ENCODE data around the gene DARS2.
"Not testable (repeated sequence)": the region's sequence is repeated elsewhere in the genome, so short reads cannot be mapped to it uniquely, and the experiment has no call there.

The DARS2 gene

DNA sequence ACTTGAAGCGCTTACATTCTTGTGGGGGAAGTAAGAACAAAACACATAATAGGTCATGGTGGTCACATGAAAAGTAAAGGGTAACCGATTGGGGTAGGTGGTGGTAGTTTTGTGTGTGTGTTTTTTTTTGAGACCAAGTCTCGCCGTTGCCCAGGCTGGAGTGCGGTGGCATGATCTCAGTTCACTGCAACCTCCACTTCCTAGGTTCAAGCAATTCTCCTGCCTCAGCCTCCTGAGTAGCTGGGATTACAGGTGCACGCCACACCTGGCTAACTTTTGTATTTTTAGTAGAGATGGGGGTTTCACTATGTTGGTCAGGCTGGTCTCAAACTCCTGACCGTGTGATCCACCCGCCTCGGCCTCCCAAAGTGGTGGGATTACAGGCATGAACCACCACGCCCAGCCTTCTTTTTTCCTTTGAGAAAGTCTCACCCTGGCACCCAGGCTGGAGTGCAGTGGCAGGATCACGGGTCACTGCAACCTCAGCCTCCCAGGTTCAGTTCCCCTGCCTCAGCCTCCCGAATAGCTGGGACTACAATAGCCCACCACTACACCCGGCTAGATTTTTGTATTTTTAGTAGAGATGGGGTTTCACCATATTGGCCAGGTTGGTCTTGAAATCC is 37.8 kb downstream of the DARS2 start:
- peak; percentile 25 for DNase-seq (ENCODE audit: low read depth)

DNA sequence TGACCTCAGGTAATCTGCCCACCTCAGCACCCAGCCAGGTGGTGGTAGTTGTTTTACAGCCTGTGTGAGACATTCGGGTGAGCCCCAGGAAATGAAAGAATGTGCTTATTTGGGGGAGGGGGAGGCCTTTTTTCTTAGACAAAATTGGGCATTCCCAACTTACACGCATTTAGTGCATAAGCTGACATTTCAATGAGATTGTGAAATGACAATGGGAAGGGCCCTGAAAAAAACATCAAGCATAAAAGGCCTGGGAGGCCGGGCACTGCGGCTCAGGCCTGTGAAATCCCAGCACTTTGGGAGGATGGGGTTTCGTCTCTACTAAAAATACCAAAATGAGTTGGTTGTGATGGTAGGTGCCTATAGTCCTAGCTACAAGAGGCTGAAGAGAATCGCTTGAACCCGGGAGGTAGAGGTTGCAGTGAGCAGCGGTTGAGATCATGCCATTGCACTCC is 38.3 kb downstream of the DARS2 start:
- no peak for DNase-seq (ENCODE audit: low read depth)

DNA sequence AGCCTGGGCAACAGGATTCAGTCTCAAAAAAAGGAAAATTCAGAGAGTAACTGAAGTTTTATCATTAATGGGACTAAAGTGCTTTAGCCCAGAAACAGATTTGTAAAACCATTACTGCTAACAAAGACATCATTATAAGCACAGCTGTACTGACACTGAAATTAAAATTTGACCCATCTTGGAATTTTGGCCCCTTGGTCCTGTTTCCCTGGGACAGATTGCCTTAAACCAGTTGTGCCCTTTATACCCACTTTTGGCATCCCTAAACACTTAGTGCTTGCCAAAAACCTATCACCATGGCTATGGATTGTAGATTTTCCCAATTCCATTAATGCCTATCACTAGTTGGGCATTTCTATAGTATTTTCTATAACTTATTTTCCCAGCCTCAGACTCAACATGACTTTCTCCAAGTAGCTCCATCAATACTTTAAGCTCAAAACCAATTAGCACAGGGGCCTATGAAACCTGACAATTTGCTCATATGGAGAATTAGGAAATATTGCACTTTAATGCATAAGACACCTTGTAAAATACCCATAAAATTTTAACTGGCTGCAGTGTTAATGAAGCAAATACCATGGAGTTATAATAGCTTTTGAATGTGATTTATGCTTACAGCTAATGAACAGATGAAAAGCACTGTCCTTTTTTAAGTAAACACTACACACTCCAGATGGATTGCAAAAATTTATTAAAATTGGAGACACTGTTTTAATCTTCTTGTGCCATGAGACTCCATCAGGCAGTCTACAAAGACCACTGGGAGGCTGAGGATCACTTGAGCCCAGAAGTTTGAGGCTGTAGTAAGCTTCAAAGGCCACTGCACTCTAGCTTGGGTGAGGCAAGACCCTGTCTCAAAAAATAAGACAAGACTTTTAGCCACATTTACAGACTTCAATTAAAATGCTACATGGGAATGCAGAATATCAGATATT is 39.0 kb downstream of the DARS2 start:
- no peak for DNase-seq (ENCODE audit: low read depth)

DNA sequence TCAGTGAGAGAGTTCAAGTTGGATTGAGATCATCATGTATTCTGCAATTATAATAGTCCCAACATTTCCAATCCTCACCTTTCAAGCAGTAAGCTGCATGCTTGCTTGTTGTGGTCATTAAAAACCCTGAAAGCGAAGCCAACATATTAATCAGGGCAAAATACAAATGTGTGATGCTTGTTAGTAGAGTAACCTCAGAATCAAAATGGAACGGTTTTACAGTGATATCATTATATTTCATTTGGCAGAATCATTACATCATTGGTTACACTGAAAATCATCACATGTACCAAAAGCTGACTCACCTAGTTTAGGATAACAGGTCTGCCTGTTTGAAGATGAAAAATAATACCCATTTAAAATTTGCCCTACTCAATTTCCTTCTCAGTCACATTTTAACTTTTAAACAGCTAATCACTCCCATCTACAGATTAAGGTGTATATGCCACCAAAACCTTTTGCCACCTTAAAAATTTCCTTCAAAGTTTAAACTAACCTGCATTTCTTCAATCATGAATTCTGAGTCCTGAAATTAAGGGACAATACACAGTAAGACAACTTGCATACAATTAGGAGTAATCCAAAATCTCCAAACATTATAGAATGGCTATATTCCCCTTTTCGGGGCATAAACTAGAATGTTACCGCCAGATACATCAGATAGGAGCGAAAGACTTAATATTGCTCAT is 39.9 kb downstream of the DARS2 start:
- DNase-seq (ENCODE audit: low read depth), result no peak

DNA sequence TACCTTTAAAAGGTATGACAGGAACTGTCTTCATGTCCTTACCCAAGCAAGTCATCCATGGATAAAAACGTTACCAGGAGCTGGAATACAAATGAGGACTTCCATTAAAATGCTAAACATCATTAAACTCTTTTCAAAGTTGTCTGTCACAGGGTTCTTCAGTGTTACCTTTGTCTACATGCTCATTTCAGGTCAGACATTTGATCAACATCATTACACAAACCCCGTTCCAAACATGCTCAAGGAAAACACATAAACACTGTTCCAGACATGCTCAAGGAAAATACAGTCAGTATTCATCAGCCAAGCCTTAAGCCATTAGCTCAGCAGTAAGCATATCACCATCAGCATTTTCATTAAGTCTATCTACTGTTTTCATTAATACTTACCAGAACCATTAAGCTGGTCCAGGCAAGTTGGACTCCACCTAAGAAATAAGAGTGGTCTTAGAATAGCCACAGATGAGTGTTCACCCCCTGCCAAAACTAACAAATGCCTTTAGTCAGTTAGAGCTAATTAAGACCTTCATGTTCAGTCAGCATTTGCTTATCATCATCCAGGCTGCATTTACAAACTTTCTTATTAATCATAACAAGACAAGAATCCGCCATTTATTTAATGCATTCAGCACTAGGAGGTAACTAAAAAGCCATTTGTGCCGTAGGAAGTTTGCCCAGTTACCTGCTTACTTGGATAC is 41.1 kb downstream of the DARS2 start:
- DNase-seq (ENCODE audit: low read depth), result no peak

DNA sequence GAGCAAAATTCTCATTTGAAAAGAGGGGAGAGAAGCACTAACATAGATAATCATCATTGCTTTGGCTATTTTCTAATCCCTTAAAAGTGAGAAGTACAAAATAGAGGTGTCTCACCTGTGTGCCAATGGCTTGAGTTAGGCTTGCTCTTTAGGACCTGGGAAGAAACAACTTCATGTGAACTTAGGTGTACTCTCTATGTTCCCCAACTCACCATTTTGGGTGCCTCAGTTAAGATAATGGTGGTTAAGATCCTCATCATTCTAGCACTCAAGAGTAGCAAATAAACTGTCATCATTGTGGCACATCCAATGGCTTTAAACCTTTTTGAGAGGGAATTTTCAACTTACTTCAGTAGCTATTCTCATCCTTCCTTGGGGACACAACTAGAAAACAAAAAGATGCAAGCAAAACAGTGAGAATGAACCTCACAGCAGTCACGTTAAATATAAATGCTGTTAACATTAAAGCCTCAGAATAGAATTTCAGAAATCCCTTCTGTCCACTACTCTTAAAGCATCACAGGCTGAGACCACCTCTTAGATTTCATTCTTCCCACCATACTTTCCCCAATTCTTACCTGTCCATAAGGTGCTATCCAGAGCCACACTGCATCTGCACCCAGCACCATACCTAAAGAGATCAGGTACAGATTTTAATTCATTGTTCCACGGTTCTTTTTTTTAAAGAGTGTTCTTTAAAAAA is 42.1 kb downstream of the DARS2 start:
- DNase-seq (ENCODE audit: low read depth), result no peak

DNA sequence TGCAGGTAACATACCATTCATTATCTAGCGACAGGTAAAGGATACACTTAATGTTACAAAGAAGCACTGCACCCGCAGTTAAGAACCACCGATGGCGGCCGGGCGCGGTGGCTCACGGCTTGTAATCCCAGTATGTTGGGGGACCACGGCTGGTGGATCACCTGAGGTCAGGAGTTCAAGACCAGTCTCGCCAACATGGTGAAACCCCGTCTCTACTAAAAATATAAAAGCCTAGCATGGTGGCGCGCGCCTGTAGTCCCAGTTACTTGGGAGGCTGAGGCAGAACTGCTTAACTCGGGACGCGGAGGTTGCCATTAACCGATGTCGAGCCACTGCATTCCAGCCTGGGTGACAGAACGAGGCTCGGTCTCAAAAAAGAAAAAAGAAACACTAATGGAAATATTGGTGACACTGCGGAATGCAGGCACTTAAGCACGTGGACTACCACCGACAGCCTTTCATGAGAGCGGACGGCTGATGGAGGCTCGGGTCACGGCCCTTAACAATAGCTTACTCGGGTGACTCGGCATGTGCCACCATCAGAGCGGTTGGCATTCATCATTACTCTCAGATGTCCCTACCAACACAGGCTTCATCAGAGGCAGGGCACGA is 42.8 kb downstream of the DARS2 start:
- DNase-seq (ENCODE audit: low read depth), result no peak

DNA sequence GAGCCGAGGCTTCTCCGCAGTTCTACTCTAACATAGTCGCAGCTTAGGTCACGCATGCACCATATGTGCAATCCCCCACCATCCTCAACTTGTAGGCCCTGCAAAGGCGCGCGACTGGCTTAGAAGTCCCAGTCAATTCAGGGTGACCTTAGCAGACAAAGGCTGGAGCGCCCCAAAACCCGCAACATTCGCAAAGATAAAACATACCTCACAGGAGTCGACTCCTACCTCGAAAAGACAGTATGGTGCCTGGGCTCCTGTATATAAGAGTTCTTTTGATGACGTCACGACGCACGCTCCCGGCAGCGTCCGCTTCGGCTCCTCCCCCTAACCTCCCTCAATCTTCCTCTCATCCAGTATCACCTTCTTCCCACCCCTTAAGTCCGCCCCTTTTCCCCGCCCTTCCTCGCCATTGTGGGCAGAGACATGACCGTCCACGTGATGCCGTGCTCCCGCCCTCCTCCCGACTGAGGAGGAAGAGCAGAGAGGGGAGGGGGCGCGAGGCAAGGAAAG is 43.3 kb downstream of the DARS2 start, which contains the start of gene GAS5:
Gene GAS5 (minus strand): TSS at position 237 of the 513 bp plus-strand sequence.
- peak; percentile 98 for DNase-seq (ENCODE audit: low read depth)

DNA sequence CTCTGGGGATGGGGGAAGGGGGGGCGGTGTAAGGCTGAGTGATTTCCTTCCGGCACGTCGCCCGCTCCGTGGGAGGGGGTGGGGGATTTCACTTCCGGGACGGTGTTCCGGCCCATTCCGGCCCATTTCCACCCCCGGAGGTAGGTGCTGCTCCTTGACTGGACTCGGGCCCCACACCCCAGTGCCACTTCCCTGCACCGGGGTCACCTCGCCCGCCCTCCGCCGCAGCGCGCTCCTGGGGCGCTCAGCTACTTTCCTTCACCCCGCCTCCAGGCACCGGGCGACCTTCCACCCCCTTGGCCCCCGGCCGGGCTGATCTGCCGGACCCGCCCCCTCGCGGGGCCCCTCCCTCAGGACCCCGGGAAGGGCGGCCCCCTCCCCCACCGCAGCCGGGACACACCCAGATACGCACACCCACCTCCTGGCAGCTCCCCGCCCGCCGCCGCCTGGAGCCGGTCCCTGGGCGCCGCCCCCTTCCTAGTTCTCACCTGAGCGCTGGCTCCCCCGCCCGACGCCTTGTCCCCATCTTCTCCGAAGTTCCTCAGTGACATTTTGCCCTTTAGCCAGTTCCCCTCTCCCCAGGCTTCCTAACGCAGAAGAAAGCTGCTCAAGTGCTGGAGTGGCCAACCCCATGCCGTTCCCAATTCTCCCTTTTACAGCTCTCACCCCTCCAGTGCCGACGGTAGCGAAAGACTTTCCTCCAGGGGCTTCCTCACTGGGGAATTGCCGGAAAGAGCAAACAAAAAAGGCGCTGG is 44.0 kb downstream of the DARS2 start, which contains the start of gene ZBTB37:
Gene ZBTB37 (plus strand): TSS at position 115 of the 755 bp plus-strand sequence. CDS start 1,846 bp downstream, outside the sequence.
- DNase-seq (ENCODE audit: low read depth), result peak; percentile 86

DNA sequence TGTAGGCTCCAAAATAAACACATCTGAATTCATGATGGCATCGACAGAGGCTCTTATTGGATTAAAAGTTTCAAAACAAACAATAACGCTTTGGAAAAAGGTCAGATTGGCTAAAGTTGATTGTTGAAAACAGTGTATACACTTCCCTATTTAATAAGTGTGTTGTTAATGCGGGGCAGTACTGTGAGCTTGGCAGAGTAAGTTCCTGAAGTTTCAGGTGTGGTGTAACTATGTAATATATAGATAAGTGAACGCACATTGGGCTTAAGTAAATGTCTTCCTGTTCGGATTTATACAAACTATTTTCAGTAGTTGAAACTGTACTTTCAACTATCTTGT is 44.5 kb downstream of the DARS2 start:
- no peak for DNase-seq (ENCODE audit: low read depth)

DNA sequence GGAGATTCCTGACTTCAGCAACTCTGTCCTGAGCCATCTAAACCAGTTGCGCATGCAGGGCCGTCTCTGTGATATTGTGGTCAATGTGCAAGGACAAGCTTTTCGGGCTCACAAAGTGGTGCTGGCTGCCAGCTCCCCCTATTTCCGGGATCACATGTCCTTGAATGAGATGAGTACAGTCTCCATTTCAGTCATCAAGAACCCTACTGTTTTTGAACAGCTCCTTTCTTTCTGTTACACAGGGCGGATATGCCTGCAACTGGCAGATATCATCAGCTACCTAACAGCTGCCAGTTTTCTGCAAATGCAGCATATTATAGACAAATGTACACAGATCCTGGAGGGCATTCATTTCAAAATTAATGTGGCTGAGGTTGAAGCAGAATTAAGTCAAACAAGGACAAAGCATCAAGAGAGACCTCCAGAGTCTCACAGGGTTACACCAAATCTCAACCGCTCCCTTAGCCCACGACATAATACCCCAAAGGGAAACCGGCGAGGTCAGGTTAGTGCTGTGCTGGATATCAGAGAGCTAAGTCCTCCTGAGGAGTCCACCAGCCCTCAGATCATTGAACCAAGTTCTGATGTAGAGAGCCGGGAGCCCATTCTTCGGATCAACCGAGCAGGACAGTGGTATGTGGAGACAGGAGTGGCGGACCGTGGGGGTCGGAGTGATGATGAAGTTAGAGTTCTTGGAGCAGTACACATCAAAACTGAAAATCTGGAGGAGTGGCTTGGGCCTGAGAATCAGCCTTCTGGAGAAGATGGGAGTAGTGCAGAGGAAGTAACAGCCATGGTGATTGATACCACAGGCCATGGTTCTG is 46.0 kb downstream of the DARS2 start:
- DNase-seq (ENCODE audit: low read depth), result no peak

DNA sequence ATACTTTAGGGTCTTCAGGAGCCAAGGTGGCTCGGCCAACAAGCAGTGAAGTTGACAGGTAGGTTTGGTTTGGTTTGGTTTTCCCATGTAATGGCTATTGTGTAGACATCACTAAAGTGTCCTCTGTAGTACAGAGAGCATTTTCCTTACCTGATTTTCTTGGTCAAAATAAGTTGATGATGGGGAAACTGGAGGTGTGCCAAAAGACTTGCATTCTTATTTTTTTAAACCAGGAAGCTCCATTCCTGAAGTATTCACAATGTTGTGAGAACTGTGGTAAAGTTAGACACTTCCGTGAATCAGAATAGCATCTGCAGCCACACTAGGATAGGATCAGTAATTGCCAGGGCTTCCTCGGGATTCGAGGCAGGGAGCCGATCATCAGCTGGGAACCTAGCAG is 46.6 kb downstream of the DARS2 start:
- no peak for DNase-seq (ENCODE audit: low read depth)

DNA sequence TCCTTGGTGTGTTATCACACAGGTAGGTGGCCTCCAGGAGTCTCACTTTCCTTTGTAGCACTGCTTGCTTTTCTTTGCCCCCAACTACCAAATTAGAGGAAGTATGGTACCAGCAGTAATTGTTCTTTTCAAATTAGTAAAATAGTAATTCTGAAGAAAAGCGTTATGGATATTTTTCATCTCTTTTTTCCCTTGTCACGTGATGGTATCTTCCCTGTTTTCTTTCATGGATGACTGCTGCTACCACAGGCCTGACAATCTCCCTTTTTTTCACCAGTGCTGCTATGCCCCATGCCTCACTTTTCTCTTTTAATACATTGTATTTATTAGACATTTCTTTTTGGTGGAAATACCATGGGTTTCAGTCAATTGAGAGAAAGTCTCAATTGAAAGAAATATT is 47.0 kb downstream of the DARS2 start:
- no peak for DNase-seq (ENCODE audit: low read depth)

DNA sequence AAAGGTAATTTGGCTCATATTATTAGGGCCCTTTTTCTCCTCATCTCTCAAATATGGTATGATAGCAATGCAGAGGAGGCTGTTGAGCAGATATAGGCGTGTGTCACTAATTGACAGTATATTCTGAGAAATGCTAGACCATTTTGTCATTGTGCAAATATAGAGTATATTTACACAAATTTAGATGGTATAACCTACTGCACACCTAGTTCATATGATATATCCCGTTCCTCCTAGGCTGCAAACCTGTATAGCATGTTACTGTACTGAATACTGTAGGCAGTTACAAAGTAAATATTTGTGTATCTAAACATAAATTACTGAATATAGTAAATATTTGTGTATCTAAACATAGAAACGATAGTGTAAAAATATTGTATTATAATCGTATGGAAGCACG is 52.3 kb downstream of the DARS2 start:
- DNase-seq (ENCODE audit: low read depth), result no peak

DNA sequence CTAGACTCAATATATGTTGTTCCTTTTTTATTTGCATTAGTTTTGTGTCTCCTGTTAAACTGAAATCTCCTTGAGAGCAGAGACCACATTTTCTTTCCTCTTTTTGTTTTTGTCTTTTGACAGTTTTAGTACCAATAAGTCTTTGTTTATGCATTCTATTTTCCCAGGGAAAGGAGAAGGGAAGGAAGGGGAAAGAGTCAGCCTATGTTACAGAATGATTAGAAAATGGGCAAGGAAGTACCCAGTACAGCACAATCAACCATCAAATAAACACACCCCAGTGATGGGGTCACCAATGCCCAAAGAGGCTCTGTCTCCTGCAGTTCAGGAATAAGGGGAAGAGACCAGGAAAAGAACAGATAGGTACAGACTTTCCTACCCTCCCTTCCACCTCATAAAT is 53.8 kb downstream of the DARS2 start:
- DNase-seq (ENCODE audit: low read depth), result no peak

DNA sequence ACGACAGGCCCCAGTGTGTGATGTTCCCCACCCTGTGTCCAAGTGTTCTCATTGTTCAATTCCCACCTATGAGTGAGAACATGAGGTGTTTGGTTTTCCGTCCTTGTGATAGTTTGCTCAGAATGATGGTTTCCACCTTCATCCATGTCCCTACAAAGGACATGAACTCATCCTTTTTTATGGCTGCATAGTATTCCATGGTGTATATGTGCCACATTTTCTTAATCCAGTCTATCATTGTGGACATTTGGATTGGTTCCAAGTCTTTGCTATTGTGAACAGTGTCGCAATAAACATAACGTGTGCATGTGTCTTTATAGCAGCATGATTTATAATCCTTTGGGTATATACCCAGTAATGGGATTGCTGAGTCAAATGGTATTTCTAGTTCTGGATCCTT is 56.6 kb downstream of the DARS2 start:
- not testable (repeated sequence) for DNase-seq (ENCODE audit: low read depth)

DNA sequence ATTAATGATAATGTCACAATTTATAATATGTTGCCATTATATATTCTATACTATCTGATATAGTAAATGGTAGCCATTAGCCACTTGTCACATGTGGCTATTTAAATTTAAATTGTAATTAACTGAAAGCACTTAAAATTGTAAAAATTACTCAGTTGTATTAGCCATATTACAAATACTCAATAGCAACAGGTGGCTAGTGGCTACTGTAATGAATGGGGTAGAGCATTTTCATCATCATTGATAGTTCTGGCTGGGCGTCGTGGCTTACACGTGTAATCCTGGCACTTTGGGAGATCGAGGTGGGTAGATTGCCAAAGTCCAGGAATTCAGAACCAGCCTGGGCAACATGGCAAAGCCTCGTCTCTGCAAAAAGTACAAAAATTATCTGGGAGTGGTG is 60.2 kb downstream of the DARS2 start:
- DNase-seq (ENCODE audit: low read depth), result no peak

DNA sequence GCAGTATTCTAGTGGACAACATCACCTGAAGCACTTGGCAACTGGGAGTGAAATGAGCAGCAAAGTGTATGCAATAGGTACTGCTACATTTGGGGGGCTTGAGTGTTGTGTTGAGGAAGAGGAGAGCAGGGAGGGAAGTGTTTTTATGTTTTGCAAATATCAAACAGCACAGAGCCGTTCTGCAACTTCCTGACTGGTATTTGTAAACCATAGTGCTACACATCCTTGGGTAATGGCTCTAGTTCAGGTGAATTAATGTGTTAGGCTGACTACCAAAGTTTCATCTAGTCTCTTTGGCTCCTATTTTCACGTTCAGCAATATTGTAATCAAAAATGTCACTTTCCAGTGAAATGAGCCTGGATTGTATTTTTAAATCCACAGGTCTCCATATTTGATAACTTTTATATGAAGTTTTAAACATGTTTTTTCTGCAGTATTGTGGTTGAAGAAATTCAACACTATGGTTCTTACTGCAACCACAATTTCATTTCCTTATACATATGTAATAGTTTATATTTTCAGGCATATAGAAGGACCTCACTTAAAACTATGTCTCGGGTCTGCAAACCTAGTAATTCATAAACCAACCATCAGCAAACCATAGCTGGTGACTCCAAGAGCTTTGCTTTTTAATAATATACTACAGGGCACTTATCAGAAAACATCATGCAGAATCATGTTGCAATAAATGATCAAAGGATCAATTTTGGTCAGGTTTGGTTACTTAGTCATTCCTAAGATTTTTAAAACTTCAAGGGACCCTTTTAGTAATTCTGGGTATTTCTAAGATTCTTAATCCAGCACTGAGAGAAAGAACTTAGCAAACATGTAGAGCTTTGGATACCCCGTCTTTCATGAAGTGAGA is 62.5 kb downstream of the DARS2 start:
- DNase-seq (ENCODE audit: low read depth), result no peak

All from stimulated activated CD8-positive, alpha-beta memory T cell treated with anti-CD3 and anti-CD28 coated beads, Interleukin-7, amount 100 ng/mL, for 24 hours (primary cell).